ENCODE measurements around the gene ARL6IP1.
"Not testable (repeated sequence)": the region's sequence is repeated elsewhere in the genome, so short reads cannot be mapped to it uniquely, and the experiment has no call there.

ARL6IP1 gene

GRCh38 chr16:18759598-18760520, 41.5 kb downstream of the ARL6IP1 start:
- not testable (repeated sequence) for DNase-seq (ENCODE audit: low read depth)

GRCh38 chr16:18757960-18758660, 43.2 kb downstream of the ARL6IP1 start:
- not testable (repeated sequence) for DNase-seq (ENCODE audit: low read depth)

GRCh38 chr16:18756639-18757038, 44.7 kb downstream of the ARL6IP1 start:
- DNase-seq (ENCODE audit: low read depth) = not testable (repeated sequence)

- DNase-seq (ENCODE audit: low read depth) = not testable (repeated sequence)
These were observed 58.5 kb downstream of the ARL6IP1 start for GRCh38 chr16:18742870-18743269.

Data from amniotic epithelial cell (primary cell).